ENCODE data around the gene CLDN6.

Gene CLDN6

DNA sequence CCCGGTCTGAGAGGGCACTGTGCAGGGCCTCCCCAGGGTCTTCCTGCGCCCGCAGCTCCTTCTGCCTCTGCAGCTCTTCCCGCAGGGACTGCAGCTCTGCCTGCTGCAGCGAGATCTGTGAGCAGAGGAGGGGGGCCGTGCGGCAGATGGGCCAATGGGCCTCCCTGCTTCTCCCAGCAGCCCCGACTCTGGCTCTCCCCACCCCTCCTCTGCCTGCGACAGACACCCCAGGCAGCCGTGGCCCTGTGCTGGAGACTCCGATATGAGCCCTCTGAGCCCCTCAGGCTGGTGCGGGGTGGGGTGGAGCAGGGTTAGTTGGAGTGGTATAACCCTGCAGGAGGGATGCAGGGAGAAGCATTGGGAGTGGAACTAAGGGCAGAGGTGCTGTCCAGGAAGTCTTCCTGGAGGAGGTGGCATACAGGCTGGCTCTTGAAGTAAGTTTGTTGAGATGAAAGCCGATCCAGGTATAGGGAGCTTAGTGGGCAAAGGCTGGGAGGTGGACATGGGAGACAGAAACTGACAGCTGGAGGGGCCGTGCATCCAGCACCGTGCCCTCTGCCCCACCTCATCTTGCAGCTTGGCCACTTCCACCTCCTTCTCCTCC, 10.8 kb upstream of the CLDN6 start:
- no peak for DNase-seq (ENCODE audit: low read depth in 1 of 2, low spot score in 1 of 2)

DNA sequence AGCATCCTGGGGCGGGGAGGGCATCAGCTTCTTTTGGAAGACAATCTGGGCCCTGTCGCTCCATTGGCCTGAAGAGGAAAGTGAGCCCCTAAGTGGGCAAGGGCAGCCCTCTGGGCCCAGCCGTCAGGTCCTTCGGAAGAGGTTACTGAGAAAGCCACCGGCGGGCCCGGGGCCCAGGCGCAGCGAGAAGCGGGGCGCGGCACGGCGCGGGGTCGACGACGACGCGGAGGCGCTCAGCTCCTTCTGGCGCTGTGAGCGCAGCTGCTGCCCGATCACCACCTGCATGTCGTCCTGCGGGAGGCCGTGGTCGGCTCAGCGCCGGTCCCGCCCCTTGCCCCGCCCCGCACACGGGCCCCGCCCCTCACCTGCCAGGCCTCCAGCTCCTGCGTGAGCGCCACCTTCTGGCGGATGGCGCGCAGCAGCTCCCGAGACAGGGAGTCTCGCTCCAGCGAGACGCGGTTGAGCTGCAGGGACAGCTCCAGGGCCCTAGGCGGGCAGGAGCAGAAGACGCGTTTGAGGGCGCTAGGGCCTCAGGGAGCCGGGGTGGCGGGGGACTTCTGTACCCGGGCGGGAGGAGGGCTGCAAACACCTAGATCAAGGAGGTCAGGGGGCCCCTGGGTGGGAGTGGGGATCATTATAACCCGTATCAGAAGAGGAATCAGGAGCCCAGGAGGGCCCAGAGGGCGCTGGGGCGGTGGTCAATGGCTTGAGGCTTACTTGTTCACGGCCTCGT, 10.2 kb upstream of the CLDN6 start:
- peak; percentile 78 to 81 for DNase-seq (ENCODE audit: low read depth in 1 of 2, low spot score in 1 of 2)

DNA sequence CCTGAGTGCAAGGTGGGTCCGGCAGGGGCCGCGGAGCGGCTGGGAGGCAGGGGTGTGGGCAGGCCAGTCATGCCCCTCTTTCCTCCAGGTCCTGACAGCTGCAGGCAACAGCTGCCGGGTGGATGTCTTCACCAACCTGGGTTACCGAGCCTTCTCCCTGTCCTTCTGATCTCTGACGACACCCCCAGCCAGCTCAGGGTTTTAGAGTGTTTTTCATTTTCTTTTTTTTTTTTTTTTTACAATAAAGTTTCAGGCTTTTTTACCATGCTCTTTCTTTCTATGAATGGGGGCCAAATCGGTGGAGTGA, 9.5 kb upstream of the CLDN6 start:
- no peak for DNase-seq (ENCODE audit: low read depth in 1 of 2, low spot score in 1 of 2)

DNA sequence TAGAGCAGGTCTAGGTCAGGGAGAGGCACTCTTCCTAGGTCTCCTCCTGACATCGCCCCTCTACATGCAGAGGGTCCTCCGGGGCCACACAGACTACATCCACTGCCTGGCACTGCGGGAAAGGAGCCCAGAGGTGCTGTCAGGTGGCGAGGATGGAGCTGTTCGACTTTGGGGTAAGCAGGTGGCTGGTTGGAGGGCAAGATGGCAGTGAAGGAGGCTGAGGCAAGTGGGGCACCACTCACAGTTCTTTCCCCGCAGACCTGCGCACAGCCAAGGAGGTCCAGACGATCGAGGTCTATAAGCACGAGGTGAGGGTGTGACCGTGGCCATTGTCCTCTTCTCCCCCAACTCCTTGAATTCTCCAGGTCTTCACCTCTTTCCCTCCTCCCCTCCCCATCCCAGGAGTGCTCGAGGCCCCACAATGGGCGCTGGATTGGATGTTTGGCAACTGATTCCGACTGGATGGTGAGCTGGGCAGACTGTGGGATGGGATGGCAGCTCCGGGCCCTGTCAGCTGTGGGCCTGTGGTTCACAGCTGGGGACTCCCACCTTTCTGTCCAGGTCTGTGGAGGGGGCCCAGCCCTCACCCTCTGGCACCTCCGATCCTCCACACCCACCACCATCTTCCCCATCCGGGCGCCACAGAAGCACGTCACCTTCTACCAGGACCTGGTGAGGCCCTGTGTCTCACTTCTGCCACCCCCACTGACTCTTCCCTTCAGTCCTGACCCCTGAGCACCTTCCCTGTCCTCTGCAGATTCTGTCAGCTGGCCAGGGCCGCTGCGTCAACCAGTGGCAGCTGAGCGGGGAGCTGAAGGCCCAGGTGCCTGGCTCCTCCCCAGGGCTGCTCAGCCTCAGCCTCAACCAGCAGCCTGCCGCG, 8.9 kb upstream of the CLDN6 start:
- no peak for DNase-seq (ENCODE audit: low read depth in 1 of 2, low spot score in 1 of 2)

DNA sequence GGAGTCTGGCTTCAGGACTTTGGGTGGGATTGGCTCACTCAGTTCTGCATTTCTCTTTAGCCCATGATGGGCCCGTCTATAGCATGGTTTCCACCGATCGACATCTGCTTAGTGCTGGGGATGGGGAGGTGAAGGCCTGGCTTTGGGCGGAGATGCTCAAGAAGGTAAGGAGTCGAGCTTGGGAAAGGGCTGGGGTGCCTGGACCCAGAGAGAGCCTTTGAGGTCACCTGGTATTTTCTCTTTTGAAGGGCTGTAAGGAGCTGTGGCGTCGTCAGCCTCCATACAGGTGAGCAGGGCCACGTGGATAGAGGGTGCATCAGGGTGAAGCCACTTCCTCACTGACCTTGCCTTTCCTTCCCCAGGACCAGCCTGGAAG, 8.0 kb upstream of the CLDN6 start:
- DNase-seq (ENCODE audit: low read depth in 1 of 2, low spot score in 1 of 2) = no peak

DNA sequence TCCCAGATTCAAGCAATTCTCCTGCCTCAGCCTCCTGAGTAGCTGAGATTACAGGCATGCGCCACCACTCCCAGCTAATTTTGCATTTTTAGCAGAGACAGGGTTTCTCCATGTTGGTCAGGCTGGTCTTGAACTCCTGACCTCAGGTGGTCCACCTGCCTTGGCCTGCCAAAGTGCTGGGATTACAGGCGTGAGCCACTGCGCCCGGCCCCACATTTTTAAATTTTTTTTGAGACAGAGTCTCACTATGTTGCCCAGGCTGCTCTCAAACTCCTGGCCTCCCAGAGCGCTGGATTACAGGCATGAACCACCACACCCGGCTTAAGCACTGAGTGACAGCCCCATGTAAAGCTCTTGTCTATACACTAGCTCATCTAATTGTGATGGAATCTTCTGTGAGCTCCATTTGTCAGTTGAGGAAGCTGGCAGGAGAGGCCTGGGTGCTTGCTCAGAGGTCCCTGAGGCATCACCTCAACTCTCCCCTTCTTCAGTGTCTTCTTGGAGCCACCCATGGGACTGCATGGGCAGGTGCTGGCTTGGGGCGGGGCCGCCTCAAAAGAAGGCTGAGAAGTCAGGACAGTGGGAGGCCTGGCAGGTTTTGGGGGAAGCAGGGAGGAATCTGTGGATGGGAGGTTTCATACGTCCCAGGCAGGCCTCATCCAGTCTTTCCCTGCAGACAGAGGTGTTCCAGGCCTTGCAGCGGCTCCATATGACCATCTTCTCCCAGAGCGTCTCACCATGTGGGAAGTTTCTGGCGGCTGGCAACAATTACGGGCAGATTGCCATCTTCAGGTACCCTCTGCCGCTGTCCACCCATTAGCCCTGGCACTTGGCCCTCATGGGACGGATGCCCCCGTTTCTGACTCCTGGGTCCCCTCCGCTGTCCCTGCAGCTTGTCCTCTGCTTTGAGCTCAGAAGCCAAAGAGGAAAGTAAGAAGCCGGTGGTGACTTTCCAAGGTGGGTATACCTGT, 7.3 kb upstream of the CLDN6 start:
- DNase-seq (ENCODE audit: low read depth in 1 of 2, low spot score in 1 of 2) = no peak

DNA sequence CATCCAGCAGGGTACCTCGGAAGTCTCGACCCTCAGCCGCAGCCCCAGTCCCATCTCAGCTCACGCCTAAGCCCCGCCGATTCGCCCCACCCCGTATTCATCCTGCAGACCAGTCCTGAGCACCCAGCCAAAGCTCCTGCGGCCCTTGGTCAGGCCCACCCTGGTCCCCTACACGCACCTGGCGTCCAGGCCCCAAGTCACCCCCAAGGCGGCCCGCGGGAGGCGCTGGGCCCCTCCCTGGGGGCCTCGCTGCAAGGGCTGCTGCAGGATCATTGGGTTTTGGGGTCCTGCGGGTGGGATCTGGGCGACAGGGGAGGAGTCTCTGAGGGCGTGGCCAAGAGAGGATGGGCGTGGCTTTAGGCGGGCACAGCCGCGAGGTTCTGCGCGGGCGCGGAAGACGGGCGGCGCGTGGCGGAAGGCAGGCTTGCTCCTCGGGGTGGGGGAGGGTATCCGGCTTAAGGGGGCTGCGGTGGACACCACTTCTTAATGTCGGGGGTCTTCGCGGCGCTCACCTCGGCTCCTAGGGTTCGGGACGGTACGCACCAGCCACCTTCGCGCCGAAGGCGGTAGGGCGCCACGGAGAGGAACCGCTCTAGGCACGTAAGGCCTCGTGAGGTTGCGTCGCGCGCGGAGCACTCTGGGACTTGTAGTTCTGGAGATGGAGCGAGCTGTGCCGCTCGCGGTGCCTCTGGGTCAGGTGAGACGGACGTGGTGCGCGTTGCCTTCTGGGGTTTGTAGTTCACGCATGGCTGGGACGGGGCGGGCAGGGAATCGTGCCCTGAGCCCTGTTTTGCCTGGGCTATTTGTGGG, 5.9 kb upstream of the CLDN6 start, which contains the start of the genes HCFC1R1 and THOC6:
Gene HCFC1R1, minus strand, starts transcription at position 274 of the 810 bp plus-strand sequence. Its CDS starts 1 bp downstream, at position 273.
Gene THOC6, plus strand, starts transcription at position 367 of the 810 bp plus-strand sequence. Its CDS starts 292 bp downstream, at position 659.
- DNase-seq (ENCODE audit: low read depth in 1 of 2, low spot score in 1 of 2) = peak; percentile 91 to 93

DNA sequence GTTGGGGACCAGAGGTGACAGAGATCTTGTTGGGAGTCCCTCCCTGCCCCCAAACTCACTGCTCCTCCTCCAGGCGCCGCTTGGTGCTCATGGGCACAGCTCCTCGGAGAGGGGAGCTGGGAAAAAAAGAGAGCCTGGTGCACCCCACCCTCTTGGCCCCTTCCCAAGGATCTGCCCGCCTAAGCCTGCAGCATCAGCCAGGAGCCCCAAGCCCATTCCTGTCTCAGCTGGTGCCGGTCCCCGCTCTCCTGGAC, 5.4 kb upstream of the CLDN6 start:
- DNase-seq (ENCODE audit: low read depth in 1 of 2, low spot score in 1 of 2) = peak in 1 of 2 donors; percentile 5

DNA sequence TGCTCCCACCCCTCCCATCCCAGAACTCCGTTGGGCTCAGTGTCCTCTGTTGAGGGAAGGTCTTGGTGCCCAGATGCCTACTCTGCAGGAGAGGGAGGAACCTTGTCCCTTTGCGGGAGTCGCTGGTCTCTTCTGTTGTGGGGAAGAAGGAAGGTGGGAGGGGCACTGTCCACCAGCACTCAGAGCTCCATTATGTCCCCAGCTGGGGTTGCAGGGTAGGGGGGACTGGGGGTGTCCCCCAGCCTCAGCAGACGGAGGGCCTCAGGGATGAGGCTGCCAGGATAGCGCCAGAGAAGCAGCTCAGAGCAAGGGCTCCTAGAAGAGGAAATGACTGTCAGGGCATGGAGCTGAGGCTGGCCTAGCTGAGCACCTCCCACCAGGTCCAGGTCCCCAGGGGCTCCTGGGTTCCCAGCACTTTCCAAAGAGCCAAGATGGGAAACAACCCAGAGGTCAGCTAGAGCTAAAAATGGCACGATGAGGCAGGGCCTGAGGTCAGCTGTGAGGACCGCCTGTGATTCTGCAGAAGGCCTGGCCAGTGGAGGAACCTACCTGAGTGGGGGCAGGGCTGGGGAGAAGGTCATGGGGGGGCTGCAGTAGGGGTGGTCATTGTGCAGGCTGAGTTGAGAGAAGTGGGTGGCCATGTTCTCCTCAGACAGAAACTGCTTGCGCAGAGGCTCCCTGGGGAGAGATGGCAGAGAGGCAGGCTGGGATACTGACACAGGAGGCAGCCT, 4.9 kb upstream of the CLDN6 start:
- DNase-seq (ENCODE audit: low read depth in 1 of 2, low spot score in 1 of 2) = no peak

DNA sequence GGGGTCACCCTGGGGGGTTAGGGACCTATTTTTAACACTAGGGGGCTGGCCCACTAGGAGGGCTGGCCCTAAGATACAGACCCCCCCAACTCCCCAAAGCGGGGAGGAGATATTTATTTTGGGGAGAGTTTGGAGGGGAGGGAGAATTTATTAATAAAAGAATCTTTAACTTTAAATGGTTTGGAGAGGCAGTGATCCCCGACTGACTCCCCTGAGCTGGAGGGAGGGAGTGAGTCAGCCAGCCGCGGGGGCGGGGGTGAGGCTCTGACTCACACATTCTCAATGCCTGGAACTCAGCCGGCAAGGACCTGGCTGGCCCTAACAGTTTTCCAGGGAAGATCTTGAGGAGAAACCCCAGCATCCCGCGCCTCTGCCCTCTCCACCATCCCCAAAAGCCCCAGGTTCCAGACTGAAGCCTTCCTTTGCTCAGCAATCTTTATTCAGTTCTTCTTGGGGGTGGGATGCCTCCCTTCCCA, 4.3 kb upstream of the CLDN6 start:
- DNase-seq (ENCODE audit: low read depth in 1 of 2, low spot score in 1 of 2) = peak; percentile 82 to 84

DNA sequence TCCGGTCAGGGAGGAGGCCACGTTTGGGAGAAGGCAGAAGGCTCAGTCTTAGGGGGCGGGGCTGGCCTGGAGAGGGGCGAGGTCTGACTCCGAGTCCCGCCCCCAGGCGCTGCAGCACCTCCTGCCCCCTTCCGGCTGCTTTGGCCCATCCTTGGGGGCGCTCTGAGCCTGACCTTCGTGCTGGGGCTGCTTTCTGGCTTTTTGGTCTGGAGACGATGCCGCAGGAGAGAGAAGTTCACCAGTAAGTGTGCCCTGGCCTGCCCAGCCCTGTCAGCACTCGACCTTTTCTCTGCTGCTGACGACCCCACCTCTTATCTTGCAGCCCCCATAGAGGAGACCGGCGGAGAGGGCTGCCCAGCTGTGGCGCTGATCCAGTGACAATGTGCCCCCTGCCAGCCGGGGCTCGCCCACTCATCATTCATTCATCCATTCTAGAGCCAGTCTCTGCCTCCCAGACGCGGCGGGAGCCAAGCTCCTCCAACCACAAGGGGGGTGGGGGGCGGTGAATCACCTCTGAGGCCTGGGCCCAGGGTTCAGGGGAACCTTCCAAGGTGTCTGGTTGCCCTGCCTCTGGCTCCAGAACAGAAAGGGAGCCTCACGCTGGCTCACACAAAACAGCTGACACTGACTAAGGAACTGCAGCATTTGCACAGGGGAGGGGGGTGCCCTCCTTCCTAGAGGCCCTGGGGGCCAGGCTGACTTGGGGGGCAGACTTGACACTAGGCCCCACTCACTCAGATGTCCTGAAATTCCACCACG, 3.6 kb upstream of the CLDN6 start:
- DNase-seq (ENCODE audit: low read depth in 1 of 2, low spot score in 1 of 2) = peak in 1 of 2 donors; percentile 84

DNA sequence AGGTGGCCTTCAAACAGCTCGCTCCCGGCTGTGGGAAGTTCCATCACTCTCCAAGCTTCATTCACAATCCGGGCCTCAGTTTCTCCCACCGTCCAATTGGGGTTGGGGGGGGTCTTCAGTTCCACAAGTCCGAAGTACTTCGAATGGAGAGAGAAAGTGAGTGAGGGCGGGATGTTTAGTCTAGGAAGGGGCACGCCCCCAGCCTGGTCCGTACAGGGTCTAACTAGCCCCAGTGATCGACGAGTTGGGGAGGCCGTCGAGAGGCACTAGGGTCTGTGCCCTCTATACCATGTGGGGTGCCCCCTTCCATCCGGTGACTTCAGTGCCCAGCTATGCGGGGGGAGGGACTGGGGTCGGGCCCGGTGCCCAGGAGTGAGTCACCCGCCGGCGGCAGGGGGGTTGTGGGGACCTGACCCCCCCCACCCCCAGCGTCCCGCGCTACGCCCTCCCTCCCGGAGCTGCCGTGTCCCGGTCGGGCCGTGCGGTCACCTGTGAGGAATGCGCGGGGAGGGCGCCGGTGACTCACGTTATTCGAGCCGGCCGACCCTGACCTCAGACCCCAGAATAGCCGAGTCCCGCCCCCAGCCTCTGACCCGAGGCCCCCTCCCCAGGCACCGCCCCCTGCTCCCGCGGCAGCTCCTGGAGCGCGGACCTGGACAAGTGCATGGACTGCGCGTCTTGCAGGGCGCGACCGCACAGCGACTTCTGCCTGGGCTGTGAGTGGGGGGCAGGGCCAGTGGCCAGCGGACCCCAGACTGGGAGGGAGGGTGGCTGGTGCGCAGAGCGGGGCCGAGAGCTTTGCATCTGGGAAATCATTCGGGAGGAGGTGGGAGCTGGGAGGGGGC, 2.8 kb upstream of the CLDN6 start:
- peak in 1 of 2 donors; percentile 23 for DNase-seq (ENCODE audit: low read depth in 1 of 2, low spot score in 1 of 2)

DNA sequence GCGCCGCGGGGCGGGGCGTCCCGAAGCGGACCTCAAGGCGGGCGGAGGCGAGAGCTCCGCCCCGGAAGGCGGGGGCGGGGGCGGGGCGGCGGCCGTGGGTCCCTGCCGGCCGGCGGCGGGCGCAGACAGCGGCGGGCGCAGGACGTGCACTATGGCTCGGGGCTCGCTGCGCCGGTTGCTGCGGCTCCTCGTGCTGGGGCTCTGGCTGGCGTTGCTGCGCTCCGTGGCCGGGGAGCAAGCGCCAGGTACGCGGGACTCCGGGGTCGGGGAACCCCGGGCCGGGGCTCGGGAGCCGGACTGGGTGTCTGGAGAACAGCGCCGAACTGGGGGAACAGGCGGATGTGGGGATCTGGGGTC, 2.2 kb upstream of the CLDN6 start, which contains the start of gene TNFRSF12A:
Gene TNFRSF12A, plus strand, starts transcription at position 122 of the 357 bp plus-strand sequence. Its CDS starts 30 bp downstream, at position 152.
- peak in 1 of 2 donors; percentile 46 for DNase-seq (ENCODE audit: low read depth in 1 of 2, low spot score in 1 of 2)

DNA sequence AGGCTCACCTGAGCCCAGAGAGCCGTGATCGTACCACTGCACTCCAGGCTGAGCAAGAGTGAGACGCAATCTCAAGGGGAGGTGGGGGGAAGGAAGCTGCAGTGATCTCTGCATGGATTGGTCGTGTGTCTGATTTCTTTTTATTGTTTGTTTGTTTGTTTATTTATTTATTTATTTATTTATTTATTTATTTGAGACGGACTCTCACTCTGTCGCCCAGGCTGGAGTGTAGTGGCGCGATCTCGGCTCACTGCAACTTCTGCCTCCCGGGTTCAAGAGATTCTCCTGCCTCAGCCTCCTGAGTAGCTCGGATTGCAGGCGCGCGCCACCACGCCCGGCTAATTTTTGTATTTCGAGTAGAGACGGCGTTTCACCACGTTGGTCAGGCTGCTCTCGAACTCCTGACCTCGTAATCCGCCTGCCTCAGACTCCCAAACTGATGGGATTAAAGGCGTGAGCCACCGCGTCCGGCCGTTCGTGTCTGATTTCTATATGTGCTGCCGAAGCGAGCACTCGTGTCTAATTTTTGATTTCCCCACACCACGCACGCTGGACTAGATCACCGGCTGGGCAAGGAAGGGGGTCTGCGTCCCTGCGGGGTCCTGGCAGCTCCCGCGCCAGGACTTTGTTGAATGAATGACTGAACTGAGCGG, 1.7 kb upstream of the CLDN6 start:
- no peak for DNase-seq (ENCODE audit: low read depth in 1 of 2, low spot score in 1 of 2)

DNA sequence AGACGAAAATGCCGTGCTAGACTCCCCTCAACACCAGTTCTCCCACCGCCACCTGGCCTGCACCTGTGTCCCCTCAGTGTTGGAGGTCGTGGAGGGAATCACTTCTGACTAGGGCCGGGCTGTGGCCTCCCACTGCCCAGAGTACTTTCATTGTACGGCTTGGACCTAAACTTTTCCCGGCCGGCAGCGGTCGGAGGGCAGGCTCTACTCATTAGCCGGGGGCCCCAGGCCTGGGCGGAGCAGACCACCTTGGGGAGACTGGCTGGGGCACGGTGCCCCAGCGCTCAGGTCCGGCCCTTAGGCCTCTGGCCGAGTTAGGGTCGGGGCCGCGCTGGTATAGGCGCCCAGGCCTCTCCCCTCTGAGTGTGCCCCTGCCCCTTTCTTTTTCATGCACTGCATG, 639 bp downstream of the CLDN6 start:
- no peak for DNase-seq (ENCODE audit: low read depth in 1 of 2, low spot score in 1 of 2)

DNA sequence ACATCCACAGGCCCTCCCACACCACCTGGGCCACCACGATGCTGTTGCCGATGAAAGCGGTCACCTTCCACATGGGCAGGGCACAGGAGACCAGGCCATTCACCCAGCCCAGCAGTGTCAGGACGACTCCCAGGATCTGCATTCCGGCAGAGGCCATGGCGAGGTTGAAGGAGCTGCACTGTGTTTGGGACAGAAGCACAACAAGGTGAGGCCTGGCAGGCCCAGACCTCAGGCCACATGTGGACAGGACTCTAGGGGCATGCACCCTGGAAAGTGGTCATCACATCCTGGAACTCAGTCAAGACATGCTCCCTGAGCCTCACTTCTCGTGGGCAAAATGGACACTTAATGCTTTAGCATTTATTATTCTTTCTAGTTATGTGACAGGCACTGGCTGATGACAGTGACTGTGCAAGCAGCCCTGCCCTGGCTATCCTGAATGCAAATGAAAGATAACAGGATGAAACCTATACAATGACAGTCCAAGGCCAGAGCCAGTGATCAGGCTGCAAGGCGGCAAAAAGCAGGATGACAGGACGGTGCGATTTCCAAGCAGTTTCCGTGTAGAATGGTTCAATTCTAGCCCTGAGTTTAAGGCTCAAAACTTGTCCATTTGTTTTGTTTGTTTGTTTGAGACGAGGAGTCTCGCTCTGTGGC, 2.0 kb downstream of the CLDN6 start:
- no peak for DNase-seq (ENCODE audit: low read depth in 1 of 2, low spot score in 1 of 2)

DNA sequence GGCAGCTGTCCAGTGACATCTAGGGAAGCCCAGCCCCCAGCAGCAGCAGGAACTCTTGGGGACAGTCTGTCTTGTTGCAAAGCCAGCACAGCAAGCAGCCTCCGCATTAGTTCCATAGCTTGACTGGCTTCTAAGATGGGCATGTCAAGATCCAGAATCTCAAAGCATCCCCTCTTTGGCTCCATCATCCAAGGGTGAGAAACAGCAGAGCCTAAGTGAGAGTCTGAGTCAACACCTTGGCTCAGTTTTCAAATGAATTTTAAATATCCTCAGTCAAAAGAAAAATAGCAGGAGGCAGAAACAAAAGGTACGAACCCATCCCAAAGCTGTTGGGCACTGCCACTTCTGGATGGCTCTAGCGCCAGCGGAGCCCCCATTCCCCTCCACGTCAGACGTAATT, 3.0 kb downstream of the CLDN6 start:
- DNase-seq (ENCODE audit: low read depth in 1 of 2, low spot score in 1 of 2) = no peak

Data from activated CD4-positive, alpha-beta T cell treated with anti-CD3 and anti-CD28 coated beads, Interleukin-2, amount 50 U/mL, for 24 hours (primary cell).